Thyroid gland (tissue), 4 donors: ENCODE results near the gene MAB21L1. TPM values are rescaled to one million over a fixed set of nuclear protein-coding genes. Genes with fewer than 3 reads are reported as not detected.
A peak's percentile ranks its signal among the peaks of the same experiment; 100 is the strongest.

Experiments used
- DNase-seq, 2 donors: peaks; one replicate each; pipeline ENCODE4 v3.0.0-alpha.2; 2019
- H3K27ac ChIP-seq, 3 donors: fragments of 200-600 bp; sonication (generic); 1 replicate in 2 of 3; 2 replicates in 1 of 3; pipeline ENCODE4 v1.5.1; 2016 to 2019; ENCODE audit warnings: mild to moderate bottlenecking in 1 of 3, moderate library complexity in 1 of 3
- H3K27me3 ChIP-seq: fragments of 200-600 bp; sonication (generic); one replicate; pipeline ENCODE4 v1.5.1; 2019
- H3K36me3 ChIP-seq, 2 donors: fragments of 200-600 bp; sonication (generic); one replicate each; pipeline ENCODE4 v1.5.1; 2016 to 2019
- H3K4me1 ChIP-seq, 2 donors: fragments of 200-600 bp; sonication (generic); one replicate each; pipeline ENCODE4 v1.5.1; 2017 to 2019
- H3K4me3 ChIP-seq, 3 donors: fragments of 200-600 bp; sonication (generic); replicated peaks in 1 of 3; 1 replicate in 2 of 3; 2 replicates in 1 of 3; pipeline ENCODE4 v1.5.1; 2016; ENCODE audit warnings: mild to moderate bottlenecking in 1 of 3
- H3K9me3 ChIP-seq: fragments of 200-600 bp; sonication (generic); one replicate; pipeline ENCODE4 v1.5.1; 2017
- CTCF ChIP-seq, 6 experiments: fragments of 200-600 bp in 3 of 6; fragments of 450-650 bp in 3 of 6; sonication (generic) in 3 of 6; IDR thresholded peaks; one replicate each; pipeline ENCODE4 v1.5.1; 2016 to 2019; ENCODE audit warnings: antibody characterized with exemption in 6 of 6, mild to moderate bottlenecking in 2 of 6, inconsistent platforms in 1 of 6, moderate library complexity in 1 of 6
- POLR2A ChIP-seq, 2 donors: fragments of 450-650 bp; IDR thresholded peaks; one replicate each; pipeline ENCODE4 v1.6.1; 2017; ENCODE audit warnings: antibody characterized with exemption in 2 of 2, mild to moderate bottlenecking in 2 of 2, moderate library complexity in 1 of 2
- WGBS, 2 donors: methylation state at CpG; one replicate each; pipeline ENCODE4 v1.1.5; 2017; 5-methylcytosine and 5-hydroxymethylcytosine counted together
- intact Hi-C: fragments of 100-400 bp; cut with DNase I; formaldehyde crosslinking; loops from one replicate; pipeline ENCODE4 v1.15.1; 2023
- total RNA-seq, 4 donors: library from RNA; depleted of rRNA; stranded (reverse); fragments of >200 nt; gene quantifications; one replicate each; pipeline ENCODE4 v1.2.3, GENCODE V29; 2016

The MAB21L1 gene
- total RNA-seq, 4 donors from 2014 or later: 2.2 to 2.9 (median 2.5) TPM

- H3K4me1 ChIP-seq: peaks cover 9 to 14% of the 10 kb centered on the region in 2 donors
- no peak for TF ChIP-seq CTCF (IDR thresholded peaks at IDR 0.05)
- no peak for TF ChIP-seq POLR2A (IDR thresholded peaks at IDR 0.05)
- no peak overlapping the region for H3K27ac ChIP-seq
- H3K27me3 ChIP-seq: no peaks in the 10 kb centered on the region
- no peaks in the 10 kb centered on the region for H3K9me3 ChIP-seq
- WGBS, 2 donors: 60 to 77% methylated on average over 4 of the region's 4 CpGs
- no peaks in the 10 kb centered on the region for H3K36me3 ChIP-seq
- no peak overlapping the region for H3K4me3 ChIP-seq
- no peak for DNase-seq
- intact Hi-C loops: no loop called here
These were observed 23.2 kb upstream of the MAB21L1 start for GRCh38 chr13:35499676-35500075.

- 36 to 39% methylated on average over 2 of the region's 2 CpGs for whole genome bisulfite sequencing, 2 donors
These were observed 22.7 kb upstream of the MAB21L1 start for GRCh38 chr13:35499196-35499662.

GRCh38 chr13:35498231-35498630, 21.7 kb upstream of the MAB21L1 start:
- H3K36me3 ChIP-seq: no peaks in the 10 kb centered on the region
- H3K4me1 ChIP-seq: peaks cover 9 to 14% of the 10 kb centered on the region in 2 donors
- intact Hi-C loops: no loop called here
- H3K4me3 ChIP-seq: no peak overlapping the region
- no peak for DNase-seq
- no peak overlapping the region for H3K27ac ChIP-seq
- TF ChIP-seq CTCF (IDR thresholded peaks at IDR 0.05) (no peak), POLR2A (IDR thresholded peaks at IDR 0.05) (no peak)
- no peaks in the 10 kb centered on the region for H3K27me3 ChIP-seq
- no peaks in the 10 kb centered on the region for H3K9me3 ChIP-seq

More at GRCh38 chr13:35499196-35499662, 22.7 kb upstream of the MAB21L1 start:
- Histone ChIP-seq H3K36me3 (no peaks in the 10 kb centered on the region), H3K4me3 (no peak overlapping the region), H3K9me3 (no peaks in the 10 kb centered on the region), H3K27ac (no peak overlapping the region), H3K4me1 (peaks cover 9 to 14% of the 10 kb centered on the region in 2 donors), H3K27me3 (no peaks in the 10 kb centered on the region)
- intact Hi-C loops: no loop called here
- peak in 1 of 2 donors; percentile 21 for DNase-seq
- no peak for TF ChIP-seq POLR2A (IDR thresholded peaks at IDR 0.05)
- no peak for TF ChIP-seq CTCF (IDR thresholded peaks at IDR 0.05)

- no peaks in the 10 kb centered on the region for H3K27me3 ChIP-seq
- no peaks in the 10 kb centered on the region for H3K36me3 ChIP-seq
- DNase-seq: no peak
- intact Hi-C loops: no loop called here
- whole genome bisulfite sequencing, 2 donors: 97 to 99% methylated on average over 2 of the region's 2 CpGs
- TF ChIP-seq CTCF (IDR thresholded peaks at IDR 0.05): no peak
- TF ChIP-seq POLR2A (IDR thresholded peaks at IDR 0.05): no peak
- peaks cover 9 to 14% of the 10 kb centered on the region in 2 donors for H3K4me1 ChIP-seq
- H3K27ac ChIP-seq: no peak overlapping the region
- H3K4me3 ChIP-seq: no peak overlapping the region
- no peaks in the 10 kb centered on the region for H3K9me3 ChIP-seq
These were observed 20.4 kb upstream of the MAB21L1 start for GRCh38 chr13:35496761-35497386.

- no peak overlapping the region for H3K4me3 ChIP-seq
- peaks cover 9 to 14% of the 10 kb centered on the region in 2 donors for H3K4me1 ChIP-seq
- H3K9me3 ChIP-seq: no peaks in the 10 kb centered on the region
- H3K27me3 ChIP-seq: no peaks in the 10 kb centered on the region
- no peak overlapping the region for H3K27ac ChIP-seq
- TF ChIP-seq POLR2A (IDR thresholded peaks at IDR 0.05) (no peak), CTCF (IDR thresholded peaks at IDR 0.05) (no peak)
- no peak for DNase-seq
- WGBS, 2 donors: 82 to 86% methylated on average over 1 of the region's 1 CpG
- no peaks in the 10 kb centered on the region for H3K36me3 ChIP-seq
- intact Hi-C loops: no loop called here
These were observed 19.5 kb upstream of the MAB21L1 start for GRCh38 chr13:35496006-35496405.
